Peyer's patch (tissue), 4 donors: ENCODE measurements around the gene SHLD3.

ENCODE experiments used
- CTCF ChIP-seq, 6 experiments: fragments of 450-650 bp in 4 of 6; fragments of 200-600 bp in 2 of 6; sonication (generic) in 1 of 6; IDR thresholded peaks; one replicate each; pipeline ENCODE4 v1.5.1; 2017 to 2019; ENCODE audit warnings: antibody characterized with exemption in 6 of 6, mild to moderate bottlenecking in 3 of 6, moderate library complexity in 1 of 6
- POLR2A ChIP-seq, 2 donors: fragments of 450-650 bp; IDR thresholded peaks; one replicate each; pipeline ENCODE4 v1.5.1; 2017; ENCODE audit warnings: antibody characterized with exemption in 2 of 2, mild to moderate bottlenecking in 2 of 2, moderate library complexity in 2 of 2

- TF ChIP-seq CTCF (IDR thresholded peaks at IDR 0.05) = no peak
- TF ChIP-seq POLR2A (IDR thresholded peaks at IDR 0.05) = no peak
Measured at GRCh38 chr5:65588694-65589093, 36.1 kb upstream of the SHLD3 start.
